MM.1S (cell line): ENCODE data around the gene NAALADL2.

Experiments
- EZH2 ChIP-seq: fragments of 300-600 bp; sonication (generic); optimal IDR thresholded peaks from 2 replicates; pipeline ENCODE3; 2017; ENCODE audit warnings: low read depth, mild to moderate bottlenecking, antibody characterized with exemption, low read length, mixed read lengths
- TF ChIP-seq, protein P1 (sequence below): fragments of 300-600 bp; sonication (generic); IDR thresholded peaks from 2 replicates; pipeline ENCODE4 v1.5.1; 2016; ENCODE audit warnings: antibody characterized with exemption, low read length, mixed read lengths

- TF ChIP-seq, protein P1, sequence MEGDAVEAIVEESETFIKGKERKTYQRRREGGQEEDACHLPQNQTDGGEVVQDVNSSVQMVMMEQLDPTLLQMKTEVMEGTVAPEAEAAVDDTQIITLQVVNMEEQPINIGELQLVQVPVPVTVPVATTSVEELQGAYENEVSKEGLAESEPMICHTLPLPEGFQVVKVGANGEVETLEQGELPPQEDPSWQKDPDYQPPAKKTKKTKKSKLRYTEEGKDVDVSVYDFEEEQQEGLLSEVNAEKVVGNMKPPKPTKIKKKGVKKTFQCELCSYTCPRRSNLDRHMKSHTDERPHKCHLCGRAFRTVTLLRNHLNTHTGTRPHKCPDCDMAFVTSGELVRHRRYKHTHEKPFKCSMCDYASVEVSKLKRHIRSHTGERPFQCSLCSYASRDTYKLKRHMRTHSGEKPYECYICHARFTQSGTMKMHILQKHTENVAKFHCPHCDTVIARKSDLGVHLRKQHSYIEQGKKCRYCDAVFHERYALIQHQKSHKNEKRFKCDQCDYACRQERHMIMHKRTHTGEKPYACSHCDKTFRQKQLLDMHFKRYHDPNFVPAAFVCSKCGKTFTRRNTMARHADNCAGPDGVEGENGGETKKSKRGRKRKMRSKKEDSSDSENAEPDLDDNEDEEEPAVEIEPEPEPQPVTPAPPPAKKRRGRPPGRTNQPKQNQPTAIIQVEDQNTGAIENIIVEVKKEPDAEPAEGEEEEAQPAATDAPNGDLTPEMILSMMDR: no peak
- no peak for TF ChIP-seq EZH2
Measured at GRCh38 chr3:175242243-175242642, 383.1 kb downstream of the NAALADL2 start.
